ENCODE data around the gene DIO3. TPM values are rescaled to one million over a fixed set of nuclear protein-coding genes. Genes with fewer than 3 reads are reported as not detected.

The DIO3 gene
- total RNA-seq, 1 donor = not detected

DNA sequence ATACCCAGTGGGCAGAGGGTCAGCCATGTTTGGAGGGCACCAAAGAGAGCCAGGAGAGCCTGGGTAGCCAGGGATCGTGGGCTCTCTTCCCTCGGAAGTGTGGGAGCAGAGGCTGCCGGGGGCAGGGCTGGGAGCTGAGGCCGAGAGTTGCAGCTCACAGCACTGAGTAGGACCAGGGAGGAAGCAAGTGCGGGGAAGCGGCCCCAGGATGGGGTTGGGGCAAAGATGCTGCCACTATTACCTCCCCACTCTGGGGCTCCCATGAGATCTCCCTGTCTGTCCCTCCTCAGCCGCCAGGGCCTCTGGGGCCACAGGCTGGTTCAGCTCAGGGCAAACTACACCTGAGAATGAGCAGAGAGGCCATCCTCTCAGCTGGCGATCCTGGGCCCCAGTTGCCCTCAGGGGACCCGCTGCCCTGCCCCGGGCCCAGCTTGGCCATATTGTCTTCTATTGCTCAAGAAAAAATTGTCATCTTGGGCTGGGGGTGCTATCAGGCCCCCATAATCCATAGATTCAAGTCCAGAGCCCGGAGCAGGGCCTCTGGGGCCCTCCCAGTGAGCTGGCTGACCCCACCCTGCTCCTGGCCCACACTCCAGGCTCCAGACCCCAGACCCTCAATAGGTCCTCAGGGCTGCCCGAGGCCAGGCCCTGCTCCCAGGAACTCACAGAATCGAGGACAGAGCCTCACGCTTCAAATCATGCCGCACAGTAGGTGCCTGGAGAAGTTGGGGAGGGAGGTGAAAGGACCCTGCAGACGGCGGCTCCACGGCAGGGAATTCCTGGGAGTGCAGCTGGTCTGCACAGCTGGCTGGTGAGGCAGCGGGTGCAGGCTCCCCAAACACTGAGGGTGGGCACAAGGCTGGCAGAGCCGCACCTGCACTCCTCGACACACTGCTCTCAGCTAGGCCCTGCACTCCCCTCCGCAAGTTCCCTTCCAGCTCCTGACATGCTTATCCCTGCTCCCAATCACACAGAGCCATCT, 20.5 kb upstream of the DIO3 start:
- TF ChIP-seq, protein P1, sequence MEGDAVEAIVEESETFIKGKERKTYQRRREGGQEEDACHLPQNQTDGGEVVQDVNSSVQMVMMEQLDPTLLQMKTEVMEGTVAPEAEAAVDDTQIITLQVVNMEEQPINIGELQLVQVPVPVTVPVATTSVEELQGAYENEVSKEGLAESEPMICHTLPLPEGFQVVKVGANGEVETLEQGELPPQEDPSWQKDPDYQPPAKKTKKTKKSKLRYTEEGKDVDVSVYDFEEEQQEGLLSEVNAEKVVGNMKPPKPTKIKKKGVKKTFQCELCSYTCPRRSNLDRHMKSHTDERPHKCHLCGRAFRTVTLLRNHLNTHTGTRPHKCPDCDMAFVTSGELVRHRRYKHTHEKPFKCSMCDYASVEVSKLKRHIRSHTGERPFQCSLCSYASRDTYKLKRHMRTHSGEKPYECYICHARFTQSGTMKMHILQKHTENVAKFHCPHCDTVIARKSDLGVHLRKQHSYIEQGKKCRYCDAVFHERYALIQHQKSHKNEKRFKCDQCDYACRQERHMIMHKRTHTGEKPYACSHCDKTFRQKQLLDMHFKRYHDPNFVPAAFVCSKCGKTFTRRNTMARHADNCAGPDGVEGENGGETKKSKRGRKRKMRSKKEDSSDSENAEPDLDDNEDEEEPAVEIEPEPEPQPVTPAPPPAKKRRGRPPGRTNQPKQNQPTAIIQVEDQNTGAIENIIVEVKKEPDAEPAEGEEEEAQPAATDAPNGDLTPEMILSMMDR (IDR thresholded peaks at IDR 0.05; ENCODE audit: insufficient read depth, low read depth, low read length) = no peak
- DNase-seq (ENCODE audit: low read depth) = no peak

DNA sequence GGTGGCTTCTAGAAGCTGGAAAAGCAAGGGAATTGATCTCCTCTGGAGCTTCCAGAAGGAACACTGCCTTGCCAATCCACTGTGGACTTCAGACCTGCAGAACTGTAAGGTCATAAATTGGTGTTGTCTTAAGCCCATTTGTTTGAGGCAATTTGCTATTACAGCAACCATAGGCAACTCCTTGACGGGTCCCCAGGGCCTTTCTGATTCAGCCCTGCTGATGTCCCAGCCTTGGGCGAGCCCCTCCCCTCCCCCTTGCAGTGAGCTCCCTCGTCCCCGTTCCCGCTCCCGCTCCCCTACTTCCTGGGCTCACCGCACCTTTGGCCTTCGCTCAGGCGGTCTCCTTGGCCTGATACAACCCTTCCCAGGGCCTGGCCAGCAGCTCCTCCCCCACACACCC, 18.9 kb upstream of the DIO3 start:
- no peak overlapping the region for H3K4me3 ChIP-seq (ENCODE audit: low read depth, low read length)
- no peak for DNase-seq (ENCODE audit: low read depth)
- TF ChIP-seq, protein P1 (IDR thresholded peaks at IDR 0.05; ENCODE audit: insufficient read depth, low read depth, low read length) = no peak

More for the DNA sequence above, 20.5 kb upstream of the DIO3 start:
- H3K4me3 ChIP-seq (ENCODE audit: low read depth, low read length) = no peak overlapping the region

DNA sequence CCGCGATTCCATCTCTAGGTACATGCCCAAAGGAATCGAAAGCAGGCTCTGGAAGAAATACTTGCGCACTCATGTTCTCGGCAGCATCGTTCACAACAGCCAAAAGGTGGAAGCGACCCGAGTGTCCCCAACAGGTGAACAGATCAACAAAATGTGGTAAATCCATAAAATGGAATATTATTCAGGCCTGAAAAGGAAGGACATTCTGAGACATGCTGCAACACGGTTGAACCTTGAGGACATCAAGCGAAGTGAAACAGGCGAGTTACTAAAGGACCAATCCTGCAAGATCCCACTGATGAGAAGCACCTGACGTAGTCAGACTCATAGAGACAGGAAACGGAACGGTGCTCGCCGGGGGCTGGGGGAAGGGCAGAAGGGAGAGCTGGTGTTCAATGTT, 17.5 kb upstream of the DIO3 start:
- DNase-seq (ENCODE audit: low read depth) = no peak

DNA sequence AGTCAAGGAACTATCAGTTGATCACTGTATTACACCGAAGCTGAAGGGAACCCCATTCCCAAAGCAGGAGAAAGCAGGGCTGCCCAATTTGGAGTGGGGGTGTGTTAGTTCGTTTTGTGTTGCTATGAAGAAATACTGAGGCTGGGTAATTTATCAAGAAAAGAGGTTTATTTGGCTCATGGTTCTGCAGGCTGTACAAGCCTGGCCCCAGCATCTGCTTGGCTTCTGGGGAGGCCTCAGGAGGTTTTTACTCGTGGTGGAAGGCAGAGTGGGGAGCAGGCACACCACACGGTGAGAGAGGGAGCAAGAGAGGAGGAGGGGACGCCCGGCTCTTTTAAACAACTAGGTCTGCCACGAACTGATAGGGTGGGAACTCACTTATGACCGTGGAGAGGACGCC, 16.7 kb upstream of the DIO3 start:
- no peak for DNase-seq (ENCODE audit: low read depth)
- TF ChIP-seq, protein P1 (IDR thresholded peaks at IDR 0.05; ENCODE audit: insufficient read depth, low read depth, low read length) = no peak

More for the DNA sequence above, 17.5 kb upstream of the DIO3 start:
- H3K4me3 ChIP-seq (ENCODE audit: low read depth, low read length) = no peak overlapping the region
- TF ChIP-seq, protein P1 (IDR thresholded peaks at IDR 0.05; ENCODE audit: insufficient read depth, low read depth, low read length) = no peak

DNA sequence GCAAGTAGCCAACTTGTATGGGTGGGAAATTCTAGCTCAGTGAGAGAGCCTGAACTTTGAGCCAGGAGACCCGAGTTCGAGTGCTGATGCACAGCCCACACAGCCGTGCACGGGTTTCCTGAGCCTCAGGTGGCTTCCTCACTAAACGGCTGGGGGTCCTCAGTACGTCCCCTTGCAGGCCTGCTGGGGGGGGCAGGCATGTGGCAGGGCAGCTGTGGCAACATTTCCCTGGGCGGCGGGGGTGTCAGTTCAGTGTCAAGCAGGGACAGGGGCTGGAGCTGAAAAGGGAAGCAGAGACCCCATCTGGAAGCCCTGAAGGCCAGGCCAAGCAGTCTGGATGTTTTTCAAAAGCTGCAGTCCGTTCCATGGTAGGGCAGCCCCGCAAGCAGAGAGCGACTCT, 14.6 kb upstream of the DIO3 start:
- no peak for DNase-seq (ENCODE audit: low read depth)
- no peak overlapping the region for H3K4me3 ChIP-seq (ENCODE audit: low read depth, low read length)
- TF ChIP-seq, protein P1 (IDR thresholded peaks at IDR 0.05; ENCODE audit: insufficient read depth, low read depth, low read length) = no peak

More for the DNA sequence above, 16.7 kb upstream of the DIO3 start:
- no peak overlapping the region for H3K4me3 ChIP-seq (ENCODE audit: low read depth, low read length)

DNA sequence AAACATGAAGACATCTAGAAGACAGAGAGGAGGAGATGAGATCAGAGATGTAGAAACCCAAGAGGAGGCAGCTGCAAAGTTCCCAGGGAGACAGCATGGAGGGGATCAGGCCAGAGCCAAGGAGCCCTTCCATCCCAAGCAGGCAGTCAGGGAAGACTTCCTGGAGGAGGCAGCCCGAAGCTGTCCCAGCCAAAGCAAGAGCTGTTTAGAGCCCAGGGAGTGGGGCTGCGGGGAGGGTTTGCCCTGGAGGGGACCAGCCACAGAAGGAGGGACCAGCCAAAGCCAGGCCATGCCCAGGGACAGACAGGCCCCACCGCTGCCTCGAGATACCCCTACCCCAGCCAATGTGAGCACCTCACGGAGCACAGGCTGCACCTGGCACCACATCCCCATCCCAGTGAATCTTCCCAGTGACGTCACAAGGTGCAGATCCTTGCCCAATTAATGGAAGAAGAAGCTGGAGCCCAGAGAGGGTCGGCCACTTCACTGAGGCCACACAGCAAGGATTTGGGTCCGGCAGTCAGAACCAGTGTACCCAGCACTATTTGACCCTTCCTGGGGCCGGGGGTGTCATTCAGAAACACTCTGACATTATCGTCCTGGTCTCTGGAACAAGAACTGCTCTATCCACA, 14.1 kb upstream of the DIO3 start:
- no peak overlapping the region for H3K4me3 ChIP-seq (ENCODE audit: low read depth, low read length)
- no peak for DNase-seq (ENCODE audit: low read depth)
- TF ChIP-seq, protein P1 (IDR thresholded peaks at IDR 0.05; ENCODE audit: insufficient read depth, low read depth, low read length) = no peak
